ENCODE results near the gene TRIM38. TPM values are rescaled to one million over a fixed set of nuclear protein-coding genes. Genes with fewer than 3 reads are reported as not detected.

TRIM38 gene
- polyA plus RNA-seq, 1 donor from 2014 or later = not detected

Small RNA genes lying within 50 kb of the gene (small RNA-seq; reads per million reads assigned to genes)
- 0 reads per million in 3 experiments for gene HIST1H1PS2

Other genes with a start within 250 kb of the TRIM38 start
- 0.10 and 0.28 TPM in 2 replicates for gene SLC17A4, start 208.1 kb upstream of the TRIM38 start, polyA plus RNA-seq
- not detected in 2 replicates for gene SLC17A1, start 130.8 kb upstream of the TRIM38 start, polyA plus RNA-seq
- not detected in 2 replicates for gene SLC17A3, start 88.6 kb upstream of the TRIM38 start, polyA plus RNA-seq
- not detected in 2 replicates for gene SLC17A2, start 32.1 kb upstream of the TRIM38 start, polyA plus RNA-seq
- gene HFE, start 124.6 kb downstream of the TRIM38 start, polyA plus RNA-seq = not detected in 2 replicates

Measured in neural cell (in vitro differentiated cells).